HG02623 (cell line): ENCODE data around the gene FCER1A.

ENCODE experiments used
- ATAC-seq: cut with Tn5 transposase; IDR thresholded peaks from one replicate; pipeline ENCODE4 v1.9.1; 2021; ENCODE audit warnings: moderate library complexity; ENCODE audit not compliant: unreplicated experiment

FCER1A gene

DNA sequence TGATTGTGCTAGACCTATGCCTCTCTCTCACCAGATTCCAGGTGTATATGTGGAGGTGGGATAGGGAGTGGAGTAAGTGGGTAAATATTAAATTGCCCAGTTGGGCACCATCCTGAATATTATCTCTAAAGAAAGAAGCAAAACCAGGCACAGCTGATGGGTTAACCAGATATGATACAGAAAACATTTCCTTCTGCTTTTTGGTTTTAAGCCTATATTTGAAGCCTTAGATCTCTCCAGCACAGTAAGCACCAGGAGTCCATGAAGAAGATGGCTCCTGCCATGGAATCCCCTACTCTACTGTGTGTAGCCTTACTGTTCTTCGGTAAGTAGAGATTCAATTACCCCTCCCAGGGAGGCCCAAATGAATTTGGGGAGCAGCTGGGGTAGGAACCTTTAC lies at the start of gene FCER1A:
TSS of gene FCER1A (plus strand) at position 242 of the 400 bp plus-strand sequence. CDS start at position 271, 29 bp downstream.
- no peak for ATAC-seq

DNA sequence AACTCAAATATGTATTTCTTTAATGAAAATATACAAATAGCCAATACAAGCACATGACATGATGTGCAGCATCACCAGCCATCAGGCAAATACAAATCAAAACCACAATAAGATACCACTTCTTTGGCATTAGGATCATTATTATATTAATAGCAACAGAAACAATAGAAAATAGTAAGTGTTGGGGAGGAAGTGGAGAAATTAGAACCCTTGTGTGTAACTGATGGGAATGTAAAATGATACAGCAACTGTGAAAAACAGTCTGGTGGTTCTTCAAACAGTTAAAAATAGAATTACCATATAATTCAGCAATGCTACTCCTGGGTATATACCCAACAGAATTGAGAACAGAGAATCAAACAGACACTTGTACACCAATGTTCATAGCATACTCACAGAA lies 40.8 kb upstream of the FCER1A start:
- no peak for ATAC-seq

DNA sequence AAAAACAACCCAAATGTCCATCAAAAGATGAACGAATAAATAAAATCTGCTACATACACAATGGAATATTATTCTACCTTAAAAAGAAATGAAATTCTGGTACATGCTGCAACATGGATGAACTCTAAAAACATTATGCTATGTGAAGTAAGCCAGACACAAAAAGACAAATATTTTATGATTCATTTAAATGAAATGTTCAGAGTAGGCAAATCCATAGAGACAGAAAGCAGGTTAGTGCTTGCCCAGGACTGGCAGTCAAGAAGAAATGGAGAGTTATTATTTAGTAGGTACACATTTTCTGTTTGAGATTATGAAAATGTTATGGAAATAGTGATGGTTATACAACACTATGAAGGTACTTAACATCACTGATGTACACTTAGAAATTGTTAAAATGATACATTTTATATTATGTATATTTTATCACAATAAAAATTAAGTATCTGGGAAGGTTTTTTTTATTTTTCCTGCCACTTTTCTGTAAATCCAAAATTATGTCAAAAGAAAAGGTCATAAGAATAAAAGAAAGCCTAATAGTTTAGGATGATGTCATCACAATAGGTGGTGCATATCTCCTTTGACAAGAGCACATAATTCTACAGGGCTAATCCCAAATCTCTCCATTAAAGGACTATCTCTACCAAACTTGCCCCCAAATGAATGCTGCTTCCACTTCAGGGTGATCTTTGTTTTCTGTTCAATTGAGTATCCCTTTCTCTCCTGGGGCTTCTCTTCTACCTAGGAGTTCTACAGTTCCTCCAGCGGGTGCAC lies 40.2 kb upstream of the FCER1A start:
- no peak for ATAC-seq

DNA sequence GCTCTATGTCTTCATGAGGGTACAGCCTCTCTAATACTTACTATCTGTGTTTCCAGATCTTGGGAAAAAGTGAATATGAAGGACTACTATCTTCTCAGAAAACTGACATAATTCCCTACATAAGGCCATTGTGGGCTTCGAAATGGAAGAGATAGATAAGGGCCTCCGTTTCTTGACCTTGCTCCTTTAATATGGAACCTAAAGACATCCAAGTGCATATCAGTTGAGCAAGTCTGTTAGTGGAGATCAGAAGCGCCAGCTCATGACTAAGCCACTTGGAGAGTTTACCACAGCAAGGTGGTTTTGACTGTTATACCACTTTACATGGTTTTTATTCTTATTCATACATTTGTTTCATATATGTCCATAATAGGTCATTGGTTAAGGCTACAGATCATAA lies 35.3 kb upstream of the FCER1A start:
- ATAC-seq = no peak

DNA sequence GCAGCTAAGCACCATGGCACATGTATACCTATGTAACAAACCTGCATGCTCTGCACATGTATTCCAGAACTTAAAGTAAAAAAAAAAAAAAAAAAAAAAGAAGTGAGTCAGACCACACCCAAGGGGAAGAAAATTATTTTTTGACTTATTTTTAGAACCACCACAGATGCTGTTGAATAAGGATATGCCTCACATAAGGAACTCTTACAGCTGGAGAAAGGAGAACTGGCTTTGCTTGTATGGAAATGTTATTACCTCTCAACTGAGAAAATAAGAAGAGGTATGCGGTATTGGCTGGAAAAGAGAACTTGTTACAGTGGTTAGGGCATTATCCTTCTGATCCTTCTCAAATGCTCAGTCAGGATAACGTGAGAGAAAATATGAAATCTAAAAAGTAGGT lies 27.5 kb upstream of the FCER1A start:
- ATAC-seq = no peak

DNA sequence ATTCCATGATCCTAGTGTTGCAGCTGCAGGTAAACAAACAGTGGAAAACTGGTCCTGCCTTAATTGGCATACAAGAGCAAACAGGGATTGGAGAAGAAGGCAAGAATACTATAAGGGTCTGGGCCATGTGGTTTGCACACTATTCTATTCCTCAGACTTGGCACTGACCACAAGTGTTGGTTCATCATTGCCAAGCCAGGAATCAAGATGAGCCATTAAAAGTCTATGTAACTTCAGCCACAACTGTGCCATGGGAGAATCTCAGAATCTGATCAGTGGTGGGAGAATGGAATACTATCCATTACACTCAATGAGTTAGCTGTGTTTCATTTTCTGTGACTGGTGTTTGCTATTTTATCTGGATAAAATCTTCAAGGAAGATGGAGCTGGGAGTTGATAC lies 26.2 kb upstream of the FCER1A start:
- ATAC-seq = no peak

DNA sequence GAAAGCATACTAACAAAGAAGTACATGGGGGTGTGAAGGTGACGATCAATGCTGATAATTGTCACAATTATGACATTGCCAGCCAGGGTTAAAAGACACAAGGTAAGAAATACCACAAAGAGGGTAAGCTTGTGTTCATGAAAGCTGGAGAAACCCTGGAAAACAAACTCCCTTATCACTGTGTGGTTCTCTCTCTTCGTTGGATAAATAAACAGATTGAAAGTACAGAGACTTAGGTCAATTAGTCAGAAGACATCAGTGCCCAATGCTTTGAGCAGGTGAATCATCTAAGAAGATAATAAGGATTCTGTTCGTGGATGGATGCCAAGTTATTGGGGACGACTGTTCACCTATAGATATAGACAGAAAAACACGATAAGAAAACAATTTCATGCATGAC lies 22.4 kb upstream of the FCER1A start:
- ATAC-seq = no peak

DNA sequence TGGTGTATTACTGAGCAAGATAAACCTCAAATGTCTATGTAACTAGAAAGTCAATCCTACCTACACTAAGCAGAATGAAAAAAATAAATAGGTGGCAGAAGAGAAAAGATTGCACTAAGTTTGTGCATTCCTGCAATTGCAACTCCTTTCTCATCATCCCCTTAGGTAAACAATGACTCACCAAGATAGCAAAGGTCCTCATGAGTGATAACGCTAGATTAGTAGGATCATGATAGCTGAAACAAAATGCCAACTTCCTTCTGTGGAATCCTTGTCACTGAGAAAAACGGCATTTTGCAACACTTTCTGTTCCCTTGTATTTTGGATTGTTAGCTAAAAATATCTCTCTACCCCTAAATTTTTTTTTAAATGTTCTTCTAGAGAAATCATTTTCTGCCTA lies 20.0 kb upstream of the FCER1A start:
- ATAC-seq = no peak

DNA sequence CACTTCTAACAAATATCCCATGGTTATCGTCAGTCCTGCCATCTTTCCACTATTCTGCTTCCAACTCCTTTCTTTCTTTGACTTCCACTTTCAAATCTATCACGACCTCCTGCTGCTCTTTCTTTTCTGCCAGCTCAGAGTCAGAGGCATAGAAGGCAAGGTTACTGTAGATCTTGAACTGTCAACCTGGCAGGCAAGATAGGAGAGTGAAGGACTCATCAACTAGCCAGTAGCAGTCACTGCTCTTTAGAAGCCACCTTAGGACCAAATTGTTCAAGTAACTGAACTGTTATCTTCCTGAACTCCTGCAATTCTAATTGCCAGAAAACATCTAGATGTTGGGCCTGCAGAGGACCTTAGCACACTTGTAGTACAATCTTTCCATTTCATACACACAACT lies 13.1 kb upstream of the FCER1A start:
- ATAC-seq = no peak

DNA sequence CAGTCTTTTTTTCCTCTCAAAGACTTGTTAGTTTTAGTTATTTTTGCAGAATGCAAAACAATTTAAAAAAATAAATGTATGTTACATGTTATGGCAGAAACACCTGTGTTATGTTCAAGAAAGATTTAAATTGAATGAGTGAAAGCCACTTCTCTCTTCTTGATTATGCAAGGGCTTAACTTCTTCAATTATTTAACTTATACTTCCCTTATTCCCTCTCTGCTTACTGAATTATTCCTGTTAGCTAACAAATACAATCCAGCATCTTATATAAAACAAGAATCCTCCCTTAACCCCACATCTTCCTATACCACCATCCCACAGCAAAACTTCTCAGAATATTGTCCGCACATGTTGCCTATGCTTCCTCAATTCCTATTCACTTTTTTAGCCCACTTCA lies 10.7 kb upstream of the FCER1A start:
- ATAC-seq = no peak

DNA sequence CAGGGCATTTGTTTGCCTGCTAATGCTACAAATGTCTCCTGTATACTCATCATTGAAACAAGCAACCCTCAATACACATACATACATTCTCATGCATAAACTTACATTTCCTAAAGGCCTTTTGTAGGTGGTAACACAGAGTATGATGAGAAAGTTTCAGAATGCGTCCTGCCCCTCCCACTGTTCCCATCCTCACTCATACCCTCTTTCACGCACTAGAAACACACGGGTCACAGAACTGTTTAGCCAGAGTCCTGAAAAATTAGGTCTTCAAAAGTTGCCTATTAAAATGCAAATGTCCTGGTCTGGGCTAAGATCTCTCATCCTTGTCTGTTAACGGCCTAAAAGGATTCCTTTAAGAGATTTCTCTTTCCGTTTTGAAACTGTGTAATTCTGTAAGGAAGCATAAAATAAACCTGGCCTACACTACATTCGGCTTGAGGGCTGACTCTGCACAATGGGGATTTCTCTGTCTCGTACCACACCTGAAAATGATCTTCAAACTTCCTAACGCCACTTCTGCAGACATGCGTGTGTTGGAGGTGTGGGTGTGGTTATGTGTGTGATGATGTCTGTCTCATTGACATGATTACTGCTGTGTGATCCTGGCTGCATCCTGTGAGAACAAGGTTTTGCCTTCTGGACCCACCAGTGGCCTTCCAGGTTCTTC lies 5.3 kb upstream of the FCER1A start:
- no peak for ATAC-seq

DNA sequence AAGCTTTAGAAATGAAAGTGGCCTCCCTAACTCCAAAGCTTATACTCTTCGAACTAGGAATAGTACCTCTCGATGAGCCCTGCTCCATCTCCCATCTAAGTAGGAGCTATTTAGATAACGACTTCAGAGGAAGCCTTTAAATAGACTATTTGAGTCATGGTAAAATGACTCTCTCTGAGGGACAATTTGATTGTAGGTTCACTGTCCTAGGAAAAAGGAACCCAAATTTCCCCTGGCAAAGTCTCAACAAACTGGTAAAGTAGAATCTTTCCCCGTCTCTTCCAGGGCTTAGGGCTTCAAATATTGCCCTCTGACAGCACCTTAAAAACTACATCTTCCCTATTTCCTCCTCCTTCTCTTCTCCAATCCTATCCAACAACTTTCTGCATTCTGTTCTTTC lies 2.0 kb upstream of the FCER1A start:
- ATAC-seq = no peak

DNA sequence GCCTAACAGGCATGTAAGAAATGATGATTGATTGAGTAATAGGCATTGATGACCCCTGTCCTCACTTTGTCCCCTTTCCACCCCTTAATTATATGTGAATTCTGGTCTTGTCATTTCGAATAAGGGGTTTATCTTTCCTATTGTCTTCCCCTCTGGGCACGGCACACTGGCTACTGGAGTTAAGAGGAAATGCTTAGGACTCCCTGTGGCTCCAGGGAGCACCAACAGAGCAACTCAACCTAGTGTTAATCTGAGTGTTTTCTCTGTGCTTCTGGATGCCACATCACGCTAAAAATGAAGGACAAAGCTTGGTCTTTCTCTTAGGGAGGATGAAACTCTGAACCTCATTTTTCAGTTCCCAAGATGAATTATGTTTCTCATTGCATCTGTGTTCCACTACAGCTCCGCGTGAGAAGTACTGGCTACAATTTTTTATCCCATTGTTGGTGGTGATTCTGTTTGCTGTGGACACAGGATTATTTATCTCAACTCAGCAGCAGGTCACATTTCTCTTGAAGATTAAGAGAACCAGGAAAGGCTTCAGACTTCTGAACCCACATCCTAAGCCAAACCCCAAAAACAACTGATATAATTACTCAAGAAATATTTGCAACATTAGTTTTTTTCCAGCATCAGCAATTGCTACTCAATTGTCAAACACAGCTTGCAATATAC lies 5.3 kb downstream of the FCER1A start:
- ATAC-seq = no peak

DNA sequence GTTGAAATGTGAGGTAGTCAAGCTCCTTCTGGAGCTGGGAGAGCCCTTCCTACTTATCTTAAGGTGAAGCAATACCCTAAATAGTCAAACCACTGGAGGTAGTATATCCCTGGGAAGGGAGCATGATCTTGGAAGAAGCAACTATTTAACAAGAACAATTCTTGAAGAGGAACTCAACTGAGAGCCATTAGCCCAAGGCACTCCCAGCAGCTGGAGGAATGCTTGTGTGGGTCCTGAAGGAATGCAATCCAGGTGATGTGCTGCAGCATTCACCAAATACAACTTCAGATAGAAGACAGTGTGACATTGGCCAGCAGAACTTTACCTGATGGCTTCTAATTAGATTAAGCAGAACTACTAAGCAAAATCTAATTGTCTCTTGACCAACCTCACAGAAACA lies 9.5 kb downstream of the FCER1A start:
- no peak for ATAC-seq

DNA sequence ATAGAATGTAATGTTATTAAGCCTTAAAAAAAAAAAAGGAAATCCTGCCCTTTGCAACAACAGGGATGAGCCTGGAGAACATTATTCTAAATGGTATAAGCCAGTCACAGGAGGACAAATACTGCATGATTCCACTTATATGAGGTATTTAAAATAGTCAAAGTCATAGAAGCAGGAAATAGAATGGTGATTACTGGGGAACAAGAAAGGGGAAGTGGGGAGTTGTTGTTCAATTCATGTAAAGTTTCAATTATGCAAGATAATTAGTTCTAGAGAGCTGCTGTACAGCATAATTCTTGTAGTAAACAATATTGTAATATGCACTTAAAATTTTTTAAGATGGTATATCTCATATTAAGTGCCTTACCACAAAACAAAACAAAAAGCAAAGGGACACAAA lies 13.2 kb downstream of the FCER1A start:
- no peak for ATAC-seq

DNA sequence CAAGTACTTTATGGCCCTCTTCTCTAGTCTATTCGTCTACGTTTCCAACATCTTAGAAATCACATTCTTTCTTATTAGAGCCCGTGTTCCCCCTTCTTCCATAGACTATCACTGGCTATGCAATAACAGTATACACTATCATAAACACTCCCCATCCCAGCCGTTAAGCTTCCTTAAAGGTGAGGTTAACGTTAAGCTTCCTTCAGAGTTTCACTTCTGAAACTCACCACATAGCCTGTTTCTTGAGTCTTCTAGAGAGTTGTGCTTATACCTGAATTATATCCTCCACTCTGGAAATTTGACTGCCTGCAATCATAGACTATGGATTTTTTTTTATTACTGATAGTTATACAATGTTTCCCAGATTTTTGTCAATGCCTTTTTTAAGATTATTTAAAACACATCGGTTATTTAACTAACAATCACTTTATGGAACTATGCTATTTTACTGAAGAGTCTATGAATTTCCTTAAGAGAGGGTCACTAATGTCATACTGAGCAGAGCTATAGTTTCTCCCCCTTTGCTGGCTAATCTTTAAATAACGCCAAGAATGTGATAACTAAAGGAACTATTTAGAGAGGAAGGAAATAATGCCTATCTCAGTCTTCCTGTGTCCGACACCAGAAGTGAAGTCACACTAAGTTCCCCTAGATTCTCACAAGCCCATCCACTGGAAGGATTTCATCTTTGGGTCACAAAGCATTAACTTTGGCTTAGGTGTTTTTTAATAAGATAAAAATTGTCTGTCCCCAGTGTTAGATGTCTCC lies 16.8 kb downstream of the FCER1A start:
- ATAC-seq = no peak

DNA sequence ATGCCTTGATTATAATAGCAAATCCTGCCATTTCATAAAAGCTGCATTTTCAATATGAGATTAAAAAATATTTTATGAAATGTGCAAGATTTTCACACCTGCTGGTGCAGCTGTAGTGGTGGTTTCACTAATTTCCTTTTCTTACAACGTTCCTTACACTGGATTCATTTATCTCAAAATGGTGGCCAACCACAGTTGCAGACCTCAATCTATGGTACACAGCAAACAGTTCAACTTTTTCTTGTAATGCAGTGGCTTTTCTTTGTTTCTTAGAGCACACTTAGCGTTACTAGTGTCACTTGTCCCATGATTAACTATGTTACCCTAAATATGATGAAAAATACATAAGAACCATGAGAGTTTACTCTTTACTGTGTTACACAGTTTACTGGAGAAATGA lies 32.7 kb downstream of the FCER1A start:
- no peak for ATAC-seq

DNA sequence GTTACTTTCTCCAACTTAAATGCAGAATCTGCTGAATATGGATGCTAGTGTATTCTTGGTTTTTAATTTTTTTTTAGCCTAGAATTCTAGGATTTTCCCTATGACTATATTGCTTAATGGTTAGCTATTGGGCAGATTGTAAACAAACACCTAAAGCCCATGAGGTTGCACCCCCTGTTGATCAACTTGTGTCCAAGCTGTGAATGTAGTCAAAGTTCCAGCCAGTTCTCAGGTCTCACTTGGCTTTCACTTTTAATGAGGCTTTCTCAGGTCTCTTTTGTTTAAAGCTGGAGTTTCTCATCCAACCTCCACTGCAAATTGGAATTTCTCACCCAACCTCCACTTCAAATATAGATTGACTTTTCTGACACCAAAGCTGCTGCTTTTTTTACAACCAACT lies 35.9 kb downstream of the FCER1A start:
- no peak for ATAC-seq

DNA sequence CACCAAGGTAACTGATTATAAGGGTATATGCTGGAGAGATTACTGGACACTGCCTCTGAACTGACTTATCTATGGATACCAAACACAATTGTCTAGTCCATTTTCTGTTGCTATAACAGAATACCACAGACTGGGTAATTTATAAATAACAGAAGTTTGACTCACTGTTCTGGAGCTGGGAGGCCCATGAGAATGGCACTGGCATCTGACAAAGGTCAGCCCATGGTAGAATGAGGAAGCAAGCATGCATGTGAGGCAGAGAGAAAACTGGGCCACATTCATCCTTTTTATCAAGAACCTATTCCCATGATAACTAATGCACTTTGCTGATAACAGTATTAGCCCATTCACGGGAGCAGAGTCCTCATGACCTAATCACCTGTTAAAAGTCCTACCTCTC lies 37.4 kb downstream of the FCER1A start:
- no peak for ATAC-seq

DNA sequence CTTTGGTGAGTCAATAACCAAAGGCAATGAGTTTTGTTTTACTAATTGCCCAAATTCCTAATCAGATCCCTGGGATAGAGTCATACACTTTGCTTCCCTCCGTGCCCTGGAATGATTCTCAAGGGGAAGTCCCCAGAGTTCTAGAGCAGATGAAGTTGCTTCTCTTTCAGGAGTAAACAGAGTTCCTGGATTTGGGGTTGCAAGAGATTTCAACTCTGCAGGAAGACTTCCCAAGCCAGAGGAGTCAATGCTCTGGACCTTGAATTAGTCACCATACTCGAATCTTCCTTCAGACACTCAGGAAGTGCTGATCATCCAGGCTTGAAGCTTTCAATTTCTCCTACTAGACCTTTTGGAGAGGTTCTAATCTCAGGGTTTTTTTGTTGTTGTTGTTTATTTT lies 39.6 kb downstream of the FCER1A start:
- ATAC-seq = no peak

DNA sequence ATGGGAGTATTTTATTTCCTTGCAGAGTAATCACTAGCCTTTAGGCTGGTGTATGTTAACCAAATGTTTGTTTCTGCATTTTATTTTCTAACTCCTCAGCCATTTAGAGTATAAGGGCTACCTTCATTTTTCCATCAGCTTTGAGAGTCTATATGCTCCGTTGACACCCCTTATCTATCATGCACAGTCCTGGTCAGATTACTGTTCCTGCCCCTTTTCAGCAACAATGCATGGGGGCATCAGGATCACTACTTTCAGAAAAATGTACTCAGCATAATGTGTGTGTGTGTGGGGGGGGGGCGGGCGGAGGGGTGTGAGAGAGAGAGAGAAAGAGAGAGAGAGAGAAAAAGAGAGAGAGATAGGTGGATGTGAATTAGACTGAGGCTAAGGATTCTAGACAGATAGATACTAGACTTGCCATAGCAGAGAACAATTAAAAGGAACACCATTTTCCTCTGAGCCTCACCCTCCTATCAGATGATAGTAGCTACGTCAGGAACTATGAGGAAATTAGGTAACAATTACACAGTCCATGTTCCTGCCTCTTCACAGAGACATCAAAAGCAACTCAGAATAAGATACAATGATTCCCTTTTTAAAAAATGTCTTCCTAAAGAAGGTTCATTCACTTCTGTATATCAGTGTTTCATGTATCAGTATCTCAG lies 40.8 kb downstream of the FCER1A start:
- no peak for ATAC-seq
